CD4-positive, alpha-beta T cell (primary cell): ENCODE results near the gene CACNA2D3. TPM values are rescaled to one million over a fixed set of nuclear protein-coding genes. Genes with fewer than 3 reads are reported as not detected.

Source experiments
- ATAC-seq: fragments of 200-7000 bp; cut with Tn5 transposase; one replicate; pipeline ENCODE4 v1.10.0; 2022; ENCODE audit warnings: mild to moderate bottlenecking; ENCODE audit not compliant: poor library complexity
- CTCF ChIA-PET: fragments of 350-600 bp; sonication (Branson Sonifier 250); formaldehyde crosslinking; loops from one replicate; lab custom pipeline; 2021; ENCODE audit warnings: antibody characterized with exemption, inconsistent platforms; lab: Charles Lee
- POLR2A ChIA-PET: fragments of 350-600 bp; sonication (Branson Sonifier 250); formaldehyde crosslinking; loops from one replicate; lab custom pipeline; 2021; ENCODE audit warnings: antibody characterized with exemption, inconsistent platforms; lab: Charles Lee
- DNase-seq, 14 experiments: peaks; one replicate each; pipeline ENCODE4 v3.0.0-alpha.2; 2013 to 2020; ENCODE audit warnings: mixed read lengths in 2 of 14
- H3K27ac ChIP-seq, 2 donors: one replicate each; pipeline versions ENCODE4 v1.5.1 to v1.7.0; 2013; ENCODE audit warnings: low read length in 2 of 2, low read depth in 1 of 2, mild to moderate bottlenecking in 1 of 2
- H3K27me3 ChIP-seq, 2 experiments: 1 replicate in 1 of 2; 2 replicates in 1 of 2; pipeline versions ENCODE4 v1.6.1 to v1.7.0; 2013; ENCODE audit warnings: low read length in 2 of 2, control low read depth in 1 of 2, mild to moderate bottlenecking in 1 of 2, moderate library complexity in 1 of 2; ENCODE audit not compliant: insufficient read depth in 2 of 2, control insufficient read depth in 1 of 2
- H3K36me3 ChIP-seq: one replicate; pipeline ENCODE4 v1.6.1; 2013; ENCODE audit warnings: low read length, control low read depth; ENCODE audit not compliant: insufficient read depth
- H3K4me1 ChIP-seq: one replicate; pipeline ENCODE4 v1.6.1; 2013; ENCODE audit warnings: low read length, control low read depth; ENCODE audit not compliant: insufficient read depth
- H3K4me3 ChIP-seq: one replicate; pipeline ENCODE4 v1.5.1; 2013; ENCODE audit warnings: mild to moderate bottlenecking, low read length, moderate library complexity
- H3K9me3 ChIP-seq, 2 experiments: 1 replicate in 1 of 2; 2 replicates in 1 of 2; pipeline versions ENCODE4 v1.6.1 to v1.7.0; 2013; ENCODE audit warnings: low read length in 2 of 2, mild to moderate bottlenecking in 2 of 2, control low read depth in 1 of 2, moderate library complexity in 1 of 2; ENCODE audit not compliant: control insufficient read depth in 1 of 2, insufficient read depth in 1 of 2
- H3K27ac Mint-ChIP-seq: one replicate; pipeline ENCODE4 v1.8.0; 2020; ENCODE audit warnings: mixed read lengths
- H3K27me3 Mint-ChIP-seq: one replicate; pipeline ENCODE4 v1.8.0; 2021; ENCODE audit warnings: mixed read lengths
- H3K36me3 Mint-ChIP-seq: one replicate; pipeline ENCODE4 v1.8.0; 2021; ENCODE audit warnings: low read depth, mixed read lengths
- H3K4me1 Mint-ChIP-seq: one replicate; pipeline ENCODE4 v1.8.0; 2021; ENCODE audit warnings: low read depth, mixed read lengths
- H3K4me3 Mint-ChIP-seq: one replicate; pipeline ENCODE4 v1.8.0; 2020; ENCODE audit warnings: mild to moderate bottlenecking, mixed read lengths
- H3K9me3 Mint-ChIP-seq: one replicate; pipeline ENCODE4 v1.8.0; 2020; ENCODE audit warnings: mixed read lengths
- CTCF ChIP-seq: fragments of 200-600 bp; IDR thresholded peaks from one replicate; pipeline ENCODE4 v1.8.0; 2022; ENCODE audit warnings: antibody characterized with exemption, mild to moderate bottlenecking
- intact Hi-C, 2 experiments: fragments of 100-400 bp; cut with DNase I in 1 of 2; cut with micrococcal nuclease in 1 of 2; formaldehyde crosslinking; loops; one replicate each; pipeline versions ENCODE4 v1.15.1 to v1.9.0; 2023 to 2025; cut with DNase I, micrococcal nuclease
- total RNA-seq, 174 experiments: library from RNA in 2 of 174; stranded (reverse) in 2 of 174; gene quantifications; one replicate each; pipeline ENCODE4 v1.2.3 and lab custom pipeline; 2021 to 2026

The CACNA2D3 gene
- total RNA-seq, 2 experiments from 2014 or later = 0.08 TPM; not detected in 1

- no peak overlapping the region for H3K27ac ChIP-seq
- no peaks in the 10 kb centered on the region for H3K4me1 ChIP-seq
- H3K27me3 ChIP-seq = no peaks in the 10 kb centered on the region
- no peaks in the 10 kb centered on the region for H3K36me3 ChIP-seq
- no peaks in the 10 kb centered on the region for H3K4me1 Mint-ChIP-seq
- CTCF ChIA-PET = no interaction called here
- H3K27ac Mint-ChIP-seq = no peak overlapping the region
- no peaks in the 10 kb centered on the region for H3K27me3 Mint-ChIP-seq
- no peak for ATAC-seq
- H3K4me3 Mint-ChIP-seq = no peak overlapping the region
- intact Hi-C loops = no loop called here
- no peaks in the 10 kb centered on the region for H3K9me3 ChIP-seq
- H3K9me3 Mint-ChIP-seq = no peaks in the 10 kb centered on the region
- POLR2A ChIA-PET = no interaction called here
- no peak for DNase-seq
- TF ChIP-seq CTCF = no peak
- no peak overlapping the region for H3K4me3 ChIP-seq
- no peaks in the 10 kb centered on the region for H3K36me3 Mint-ChIP-seq
Measured at GRCh38 chr3:54793171-54793570, 670.8 kb downstream of the CACNA2D3 start.

GRCh38 chr3:54797111-54797510 is 674.8 kb downstream of the CACNA2D3 start:
- intact Hi-C loops = no loop called here
- POLR2A ChIA-PET = no interaction called here
- Mint-ChIP-seq H3K4me1 (no peaks in the 10 kb centered on the region), H3K4me3 (no peak overlapping the region), H3K27ac (no peak overlapping the region), H3K9me3 (no peaks in the 10 kb centered on the region), H3K36me3 (no peaks in the 10 kb centered on the region), H3K27me3 (no peaks in the 10 kb centered on the region)
- CTCF ChIA-PET = no interaction called here
- H3K27ac ChIP-seq = no peak overlapping the region
- no peaks in the 10 kb centered on the region for H3K27me3 ChIP-seq
- no peaks in the 10 kb centered on the region for H3K9me3 ChIP-seq
- no peaks in the 10 kb centered on the region for H3K4me1 ChIP-seq
- DNase-seq = no peak
- TF ChIP-seq CTCF = no peak
- no peaks in the 10 kb centered on the region for H3K36me3 ChIP-seq
- no peak for ATAC-seq
- no peak overlapping the region for H3K4me3 ChIP-seq

GRCh38 chr3:54800478-54800877 is 678.1 kb downstream of the CACNA2D3 start:
- no peak overlapping the region for H3K4me3 Mint-ChIP-seq
- Histone ChIP-seq H3K9me3 (no peaks in the 10 kb centered on the region), H3K27ac (no peak overlapping the region), H3K27me3 (no peaks in the 10 kb centered on the region), H3K4me3 (no peak overlapping the region), H3K36me3 (no peaks in the 10 kb centered on the region), H3K4me1 (no peaks in the 10 kb centered on the region)
- no peak overlapping the region for H3K27ac Mint-ChIP-seq
- POLR2A ChIA-PET = no interaction called here
- no peaks in the 10 kb centered on the region for H3K27me3 Mint-ChIP-seq
- no peak for TF ChIP-seq CTCF
- no peak for DNase-seq
- H3K36me3 Mint-ChIP-seq = no peaks in the 10 kb centered on the region
- intact Hi-C loops = no loop called here
- H3K9me3 Mint-ChIP-seq = no peaks in the 10 kb centered on the region
- no peak for ATAC-seq
- H3K4me1 Mint-ChIP-seq = no peaks in the 10 kb centered on the region
- CTCF ChIA-PET = no interaction called here
